T-helper 2 cell treated with Interferon-gamma antibody and Interleukin-4, amounts not matched to agents 5 μg/mL and 100 μg/mL, for 36 hours (primary cell): Measurements from ENCODE around the gene MRPL36.
"Not testable (repeated sequence)": the region's sequence is repeated elsewhere in the genome, so short reads cannot be mapped to it uniquely, and the experiment has no call there.

Experiments used
- DNase-seq: peaks from one replicate; pipeline ENCODE4 v3.0.0; 2021; ENCODE audit warnings: low spot score
- H3K27ac Mint-ChIP-seq: one replicate; pipeline ENCODE4 v1.8.0; 2021; ENCODE audit warnings: mild to moderate bottlenecking, mixed read lengths
- H3K27me3 Mint-ChIP-seq: one replicate; pipeline ENCODE4 v1.8.0; 2021; ENCODE audit warnings: low read depth, mixed read lengths
- H3K36me3 Mint-ChIP-seq: one replicate; pipeline ENCODE4 v1.8.0; 2021; ENCODE audit warnings: low read depth, mixed read lengths
- H3K4me1 Mint-ChIP-seq: one replicate; pipeline ENCODE4 v1.8.0; 2021; ENCODE audit warnings: low read depth, mixed read lengths
- H3K4me3 Mint-ChIP-seq: one replicate; pipeline ENCODE4 v1.8.0; 2022; ENCODE audit warnings: mild to moderate bottlenecking, moderate library complexity, mixed read lengths
- H3K9me3 Mint-ChIP-seq: one replicate; pipeline ENCODE4 v1.8.0; 2021; ENCODE audit warnings: mixed read lengths

Gene MRPL36

DNA sequence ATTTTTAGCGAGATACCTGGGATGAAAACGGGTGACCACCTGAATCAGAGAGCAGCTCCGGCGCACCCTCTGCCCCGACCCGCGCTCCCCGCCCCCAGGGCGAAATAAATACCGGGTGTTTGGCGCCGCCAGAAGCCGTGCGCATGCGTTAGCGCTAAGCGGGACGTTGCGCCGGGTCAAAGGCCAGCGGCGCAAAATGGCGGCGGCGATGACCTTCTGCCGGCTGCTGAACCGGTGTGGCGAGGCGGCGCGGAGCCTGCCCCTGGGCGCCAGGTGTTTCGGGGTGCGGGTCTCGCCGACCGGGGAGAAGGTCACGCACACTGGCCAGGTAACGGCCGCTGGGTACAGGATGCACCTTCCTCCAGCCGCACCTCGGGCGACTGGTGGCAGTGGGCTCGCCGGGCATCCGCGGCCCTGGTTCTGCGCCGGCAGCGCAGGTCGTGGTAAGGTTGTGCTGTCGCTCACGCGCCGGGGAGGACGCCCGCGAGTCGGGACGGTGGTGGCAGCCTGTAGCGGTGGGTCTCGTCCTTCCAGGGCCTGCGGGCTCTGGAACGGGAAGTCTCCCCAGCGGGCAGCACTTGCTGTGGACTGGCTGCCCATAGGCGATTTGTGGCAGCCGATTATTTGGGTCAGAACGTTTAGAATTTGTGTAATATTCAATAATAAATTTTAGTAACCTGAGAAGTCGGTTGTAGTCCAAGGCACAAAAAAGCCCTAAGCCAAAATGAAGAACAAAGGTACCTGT, 1.8 kb upstream of the MRPL36 start, which contains the start of gene NDUFS6:
Gene NDUFS6, plus strand, starts transcription at position 186 of the 745 bp plus-strand sequence. Its CDS starts 11 bp downstream, at position 197.
- DNase-seq, result peak; percentile 81
- no peaks in the 10 kb centered on the region for H3K27me3 Mint-ChIP-seq
- H3K36me3 Mint-ChIP-seq, result peaks cover 56% of the 10 kb centered on the region
- peak within 1 kb of the TSS; percentile 96 for H3K4me3 Mint-ChIP-seq
- peaks cover 36% of the 10 kb centered on the region for H3K4me1 Mint-ChIP-seq
- H3K9me3 Mint-ChIP-seq, result no peaks in the 10 kb centered on the region
- peak within 1 kb of the TSS; percentile 97 for H3K27ac Mint-ChIP-seq

- H3K4me1 Mint-ChIP-seq, result peaks cover 36% of the 10 kb centered on the region
- no peaks in the 10 kb centered on the region for H3K27me3 Mint-ChIP-seq
- peak overlapping the region; percentile 97 for H3K27ac Mint-ChIP-seq
- H3K36me3 Mint-ChIP-seq, result peaks cover 59% of the 10 kb centered on the region
- DNase-seq, result no peak
- no peaks in the 10 kb centered on the region for H3K9me3 Mint-ChIP-seq
- peak overlapping the region; percentile 96 for H3K4me3 Mint-ChIP-seq
Measured at GRCh38 chr5:1800472-1801221, 1.0 kb upstream of the MRPL36 start.

GRCh38 chr5:1799110-1799601, 481 bp downstream of the MRPL36 start:
- Mint-ChIP-seq H3K4me3 (peak overlapping the region; percentile 96), H3K9me3 (no peaks in the 10 kb centered on the region), H3K27me3 (no peaks in the 10 kb centered on the region), H3K4me1 (peaks cover 39% of the 10 kb centered on the region), H3K27ac (peak overlapping the region; percentile 64), H3K36me3 (peaks cover 51% of the 10 kb centered on the region)
- DNase-seq, result peak; percentile 40

- not testable (repeated sequence) for DNase-seq, H3K9me3 Mint-ChIP-seq, H3K27me3 Mint-ChIP-seq
- Mint-ChIP-seq H3K4me3 (peak overlapping the region; percentile 96), H3K36me3 (peaks cover 46% of the 10 kb centered on the region), H3K27ac (peak overlapping the region; percentile 64), H3K4me1 (peaks cover 37% of the 10 kb centered on the region)
Measured at GRCh38 chr5:1798589-1798988, 1.0 kb downstream of the MRPL36 start.

DNA sequence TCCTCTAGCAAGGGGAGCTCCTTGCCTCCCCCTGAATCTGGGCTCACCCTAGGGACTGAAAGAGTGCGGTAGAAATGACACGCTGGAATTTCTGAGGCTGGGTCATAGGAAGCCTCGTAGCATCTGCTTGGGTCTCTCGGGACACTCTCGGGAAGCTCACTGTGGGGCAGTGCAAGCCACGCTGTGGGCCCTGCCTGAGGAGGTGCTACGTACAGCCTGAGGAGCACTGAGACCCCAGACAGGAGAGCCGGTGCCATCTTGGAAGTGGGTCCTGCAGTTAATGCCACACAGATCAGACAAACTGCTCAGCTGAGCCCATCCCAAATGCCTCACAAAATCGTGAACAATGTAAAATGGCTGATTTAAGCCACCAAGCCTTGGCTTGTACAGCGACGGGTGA, 1.8 kb downstream of the MRPL36 start:
- no peak for DNase-seq
- peaks cover 41% of the 10 kb centered on the region for H3K36me3 Mint-ChIP-seq
- H3K27ac Mint-ChIP-seq, result peak overlapping the region; percentile 45
- peaks cover 36% of the 10 kb centered on the region for H3K4me1 Mint-ChIP-seq
- no peaks in the 10 kb centered on the region for H3K27me3 Mint-ChIP-seq
- no peaks in the 10 kb centered on the region for H3K9me3 Mint-ChIP-seq
- peak overlapping the region; percentile 96 for H3K4me3 Mint-ChIP-seq

GRCh38 chr5:1797103-1797800, 2.4 kb downstream of the MRPL36 start:
- Mint-ChIP-seq H3K36me3 (peaks cover 40% of the 10 kb centered on the region), H3K27me3 (no peaks in the 10 kb centered on the region), H3K4me1 (peaks cover 39% of the 10 kb centered on the region), H3K27ac (no peak overlapping the region), H3K9me3 (no peaks in the 10 kb centered on the region), H3K4me3 (peak overlapping the region; percentile 38)
- DNase-seq, result no peak

- peaks cover 36% of the 10 kb centered on the region for H3K36me3 Mint-ChIP-seq
- no peak overlapping the region for H3K4me3 Mint-ChIP-seq
- H3K9me3 Mint-ChIP-seq, result no peaks in the 10 kb centered on the region
- H3K27me3 Mint-ChIP-seq, result no peaks in the 10 kb centered on the region
- DNase-seq, result no peak
- peaks cover 42% of the 10 kb centered on the region for H3K4me1 Mint-ChIP-seq
- H3K27ac Mint-ChIP-seq, result no peak overlapping the region
Measured at GRCh38 chr5:1796371-1797102, 3.1 kb downstream of the MRPL36 start.

- no peak for DNase-seq
- Mint-ChIP-seq H3K4me1 (peaks cover 47% of the 10 kb centered on the region), H3K27ac (no peak overlapping the region), H3K27me3 (no peaks in the 10 kb centered on the region), H3K36me3 (peaks cover 36% of the 10 kb centered on the region), H3K4me3 (no peak overlapping the region), H3K9me3 (no peaks in the 10 kb centered on the region)
Measured at GRCh38 chr5:1795931-1796330, 3.7 kb downstream of the MRPL36 start.

DNA sequence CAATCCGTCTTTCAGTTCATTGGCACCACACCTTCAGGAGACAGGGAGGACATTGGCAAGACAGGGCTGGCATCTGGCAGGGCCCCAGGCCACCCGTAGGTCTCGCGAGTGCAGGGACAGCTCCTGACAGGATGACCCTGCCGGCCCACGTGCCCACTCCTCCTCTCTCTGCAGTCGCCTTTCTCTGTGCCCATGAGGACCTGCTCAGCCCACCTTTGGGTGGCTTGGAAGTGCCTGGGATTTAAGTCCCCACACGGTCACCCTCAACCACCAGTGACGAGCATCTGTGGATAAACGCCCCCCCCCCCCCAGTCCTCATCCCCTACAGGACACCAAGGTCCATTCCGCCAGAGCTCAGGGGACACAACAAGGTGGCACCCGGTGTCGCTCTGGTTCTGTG, 4.1 kb downstream of the MRPL36 start:
- Mint-ChIP-seq H3K4me1 (peaks cover 47% of the 10 kb centered on the region), H3K4me3 (peak overlapping the region; percentile 19), H3K27ac (peak overlapping the region; percentile 66), H3K36me3 (peaks cover 36% of the 10 kb centered on the region), H3K9me3 (no peaks in the 10 kb centered on the region), H3K27me3 (no peaks in the 10 kb centered on the region)
- DNase-seq, result no peak

- H3K27ac Mint-ChIP-seq, result peak overlapping the region; percentile 66
- H3K4me3 Mint-ChIP-seq, result peak overlapping the region; percentile 19
- peaks cover 48% of the 10 kb centered on the region for H3K4me1 Mint-ChIP-seq
- H3K9me3 Mint-ChIP-seq, result no peaks in the 10 kb centered on the region
- peaks cover 36% of the 10 kb centered on the region for H3K36me3 Mint-ChIP-seq
- H3K27me3 Mint-ChIP-seq, result no peaks in the 10 kb centered on the region
- no peak for DNase-seq
Measured at GRCh38 chr5:1794901-1795290, 4.7 kb downstream of the MRPL36 start.

DNA sequence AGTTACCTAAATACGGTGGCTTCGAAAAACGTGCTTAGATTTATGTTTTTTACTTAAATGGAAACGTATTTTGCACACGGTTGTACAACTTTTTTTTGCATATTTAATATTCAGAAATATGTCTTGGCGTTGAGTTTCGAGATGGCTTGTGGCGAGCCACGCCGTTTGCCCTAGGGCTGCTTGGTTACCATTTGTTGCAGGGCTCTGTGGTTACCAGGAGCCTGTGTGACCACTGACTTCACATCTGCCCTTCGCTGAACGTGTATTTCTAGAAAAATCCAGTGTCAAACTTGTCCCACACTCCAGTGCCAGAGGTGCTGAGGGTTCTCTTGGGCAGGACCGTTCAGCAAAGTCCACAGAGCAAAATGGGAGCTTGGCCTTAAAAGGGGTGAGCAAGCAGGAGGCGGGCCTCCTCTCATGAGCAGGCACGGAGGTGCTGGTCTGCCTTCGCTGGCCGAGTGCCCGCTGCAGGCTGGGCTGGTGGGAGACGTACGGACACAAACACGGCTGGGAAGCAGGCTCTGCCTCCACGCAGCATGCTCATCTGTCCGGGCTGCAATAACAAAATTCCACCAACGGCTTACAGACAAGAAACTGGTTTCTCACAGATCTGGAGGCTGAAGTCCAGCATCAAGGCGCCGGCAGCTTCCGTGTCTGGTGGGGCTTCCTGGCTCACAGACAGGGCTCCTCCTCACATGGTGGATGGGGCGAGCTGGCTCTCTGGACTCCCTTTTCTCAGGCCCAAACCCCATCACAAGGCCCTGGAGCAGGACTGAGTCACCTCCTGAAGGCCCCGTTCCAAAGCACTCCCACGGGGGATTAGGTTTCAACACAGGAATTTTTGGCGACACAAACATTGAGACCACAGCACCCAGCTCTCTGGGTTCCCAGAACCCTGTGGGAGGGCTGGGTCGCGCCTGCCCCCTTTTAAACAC, 5.4 kb downstream of the MRPL36 start:
- Mint-ChIP-seq H3K4me1 (peaks cover 53% of the 10 kb centered on the region), H3K9me3 (no peaks in the 10 kb centered on the region), H3K4me3 (peak overlapping the region; percentile 86), H3K36me3 (peaks cover 37% of the 10 kb centered on the region), H3K27ac (peak overlapping the region; percentile 87), H3K27me3 (no peaks in the 10 kb centered on the region)
- DNase-seq, result no peak

DNA sequence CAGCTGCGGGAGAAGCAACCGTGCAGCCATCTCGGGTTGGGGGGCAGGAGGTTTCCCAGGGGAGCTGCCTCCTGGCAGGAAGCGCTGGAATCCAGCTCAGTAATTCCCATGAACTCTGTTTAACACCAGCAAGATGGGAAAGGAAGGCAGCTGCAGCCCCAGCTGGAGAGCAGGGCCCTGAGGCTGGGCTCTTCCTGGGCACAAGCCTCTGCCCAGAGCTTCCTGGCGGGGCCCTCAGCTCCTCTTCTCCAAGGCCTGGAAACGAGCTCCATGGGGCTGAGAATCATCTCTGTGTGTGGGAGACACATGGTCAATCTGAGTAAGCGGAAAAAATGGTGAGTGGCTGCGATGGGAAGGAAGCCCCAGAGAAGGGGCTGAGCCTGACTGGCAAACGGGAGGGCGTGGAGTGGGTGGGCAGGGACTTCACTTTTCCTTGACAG, 6.3 kb downstream of the MRPL36 start:
- Mint-ChIP-seq H3K36me3 (peaks cover 30% of the 10 kb centered on the region), H3K27ac (peak overlapping the region; percentile 87), H3K27me3 (no peaks in the 10 kb centered on the region), H3K4me3 (peak overlapping the region; percentile 86), H3K9me3 (no peaks in the 10 kb centered on the region), H3K4me1 (peaks cover 54% of the 10 kb centered on the region)
- peak; percentile 65 for DNase-seq
